ENCODE data around the gene STK32B.

STK32B gene

GRCh38 chr4:5018603-5019002, 32.7 kb upstream of the STK32B start:
- Histone ChIP-seq H4K8ac (ENCODE audit: low read depth, low read length) (no peak overlapping the region), H2AK5ac (ENCODE audit: low read length) (no peak overlapping the region), H3K4ac (ENCODE audit: low read depth, low read length) (no peak overlapping the region), H3K4me2 (ENCODE audit: low read length) (no peak overlapping the region), H3K79me2 (ENCODE audit: control insufficient read depth, insufficient read depth, low read length, poor library complexity) (no peaks in the 10 kb centered on the region), H2BK5ac (ENCODE audit: low read depth, low read length, poor library complexity) (no peak overlapping the region), H3K23ac (ENCODE audit: low read length) (no peak overlapping the region), H3K9me3 (ENCODE audit: insufficient read depth, low read depth, low read length) (peaks cover 7% of the 10 kb centered on the region), H4K12ac (ENCODE audit: low read depth, low read length) (no peak overlapping the region), H2AFZ (ENCODE audit: insufficient read depth, low read length, poor library complexity) (no peak overlapping the region), H3K4me1 (ENCODE audit: control insufficient read depth in 1 of 2, insufficient read depth in 2 of 2, low read length in 2 of 2) (no peaks in the 10 kb centered on the region), H3K14ac (ENCODE audit: low read length) (no peak overlapping the region), H3K4me3 (ENCODE audit: low read depth, low read length) (no peak overlapping the region), H3K9ac (ENCODE audit: low read length) (no peak overlapping the region), H3K18ac (ENCODE audit: low read length) (no peak overlapping the region), H2BK12ac (ENCODE audit: low read length) (no peak overlapping the region), H3K27me3 (ENCODE audit: insufficient read depth, low read length) (peaks cover 2% of the 10 kb centered on the region), H4K91ac (ENCODE audit: low read depth, low read length) (no peak overlapping the region), H3K79me1 (ENCODE audit: low read length) (no peaks in the 10 kb centered on the region), H3K36me3 (ENCODE audit: control insufficient read depth in 1 of 2, insufficient read depth in 2 of 2, low read length in 2 of 2) (no peaks in the 10 kb centered on the region), H2BK120ac (ENCODE audit: insufficient read depth, low read length, poor library complexity) (no peak overlapping the region), H3K27ac (ENCODE audit: low read depth, low read length) (no peak overlapping the region)
- no peak for DNase-seq
- WGBS (ENCODE audit: extremely low coverage, insufficient coverage, insufficient read length): no CpG with 5 or more reads among the region's 6 CpGs

DNA sequence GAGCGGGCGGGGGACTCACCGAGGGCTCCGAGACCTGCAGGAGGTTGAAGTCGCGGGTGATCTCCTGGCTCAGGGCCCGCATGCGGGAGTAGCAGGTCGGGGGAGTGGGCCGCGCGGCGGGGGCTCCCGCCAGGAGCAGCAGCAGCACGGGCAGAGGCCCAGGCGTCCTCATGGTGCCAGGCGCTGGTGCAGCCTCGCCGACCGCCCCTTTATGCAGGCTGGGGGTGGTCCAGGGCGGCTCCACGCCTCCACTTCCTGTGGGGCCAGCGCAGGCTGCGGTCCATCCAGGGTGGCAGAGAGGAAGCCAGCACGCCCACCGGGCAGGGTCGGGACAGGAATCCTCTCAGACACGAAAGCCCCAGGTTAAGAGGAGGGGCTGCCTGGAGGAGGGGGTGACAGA, 32.0 kb upstream of the STK32B start, which contains the start of gene CYTL1:
Gene CYTL1, minus strand, starts transcription at position 185 of the 400 bp plus-strand sequence. Its CDS starts 13 bp downstream, at position 172.
- no peak within 1 kb of the TSS for H3K14ac ChIP-seq (ENCODE audit: low read length)
- H2BK5ac ChIP-seq (ENCODE audit: low read depth, low read length, poor library complexity): no peak within 1 kb of the TSS
- no peak within 1 kb of the TSS for H3K4ac ChIP-seq (ENCODE audit: low read depth, low read length)
- peaks cover 2% of the 10 kb centered on the region for H3K27me3 ChIP-seq (ENCODE audit: insufficient read depth, low read length)
- H4K12ac ChIP-seq (ENCODE audit: low read depth, low read length): no peak within 1 kb of the TSS
- H2BK12ac ChIP-seq (ENCODE audit: low read length): no peak within 1 kb of the TSS
- no peaks in the 10 kb centered on the region for H3K4me1 ChIP-seq (ENCODE audit: control insufficient read depth in 1 of 2, insufficient read depth in 2 of 2, low read length in 2 of 2)
- H3K36me3 ChIP-seq (ENCODE audit: control insufficient read depth in 1 of 2, insufficient read depth in 2 of 2, low read length in 2 of 2): no peaks in the 10 kb centered on the region
- H3K79me2 ChIP-seq (ENCODE audit: control insufficient read depth, insufficient read depth, low read length, poor library complexity): no peaks in the 10 kb centered on the region
- no CpG with 5 or more reads among the region's 28 CpGs for WGBS (ENCODE audit: extremely low coverage, insufficient coverage, insufficient read length)
- H3K23ac ChIP-seq (ENCODE audit: low read length): no peak within 1 kb of the TSS
- no peak within 1 kb of the TSS for H4K91ac ChIP-seq (ENCODE audit: low read depth, low read length)
- H2AFZ ChIP-seq (ENCODE audit: insufficient read depth, low read length, poor library complexity): peak within 1 kb of the TSS; percentile 23
- no peaks in the 10 kb centered on the region for H3K79me1 ChIP-seq (ENCODE audit: low read length)
- H3K9me3 ChIP-seq (ENCODE audit: insufficient read depth, low read depth, low read length): peaks cover 5% of the 10 kb centered on the region
- H3K4me3 ChIP-seq (ENCODE audit: low read depth, low read length): peak within 1 kb of the TSS; percentile 4
- H3K9ac ChIP-seq (ENCODE audit: low read length): no peak within 1 kb of the TSS
- no peak within 1 kb of the TSS for H2BK120ac ChIP-seq (ENCODE audit: insufficient read depth, low read length, poor library complexity)
- no peak within 1 kb of the TSS for H4K8ac ChIP-seq (ENCODE audit: low read depth, low read length)
- H3K18ac ChIP-seq (ENCODE audit: low read length): no peak within 1 kb of the TSS
- DNase-seq: no peak
- no peak within 1 kb of the TSS for H2AK5ac ChIP-seq (ENCODE audit: low read length)
- H3K27ac ChIP-seq (ENCODE audit: low read depth, low read length): no peak within 1 kb of the TSS
- H3K4me2 ChIP-seq (ENCODE audit: low read length): peak within 1 kb of the TSS; percentile 55

- Histone ChIP-seq H3K27ac (ENCODE audit: low read depth, low read length) (no peak overlapping the region), H3K27me3 (ENCODE audit: insufficient read depth, low read length) (peaks cover 2% of the 10 kb centered on the region), H2BK120ac (ENCODE audit: insufficient read depth, low read length, poor library complexity) (no peak overlapping the region), H2BK5ac (ENCODE audit: low read depth, low read length, poor library complexity) (no peak overlapping the region), H4K12ac (ENCODE audit: low read depth, low read length) (no peak overlapping the region), H3K14ac (ENCODE audit: low read length) (no peak overlapping the region), H2BK12ac (ENCODE audit: low read length) (no peak overlapping the region), H3K23ac (ENCODE audit: low read length) (no peak overlapping the region), H3K36me3 (ENCODE audit: control insufficient read depth in 1 of 2, insufficient read depth in 2 of 2, low read length in 2 of 2) (no peaks in the 10 kb centered on the region), H2AFZ (ENCODE audit: insufficient read depth, low read length, poor library complexity) (no peak overlapping the region), H4K91ac (ENCODE audit: low read depth, low read length) (no peak overlapping the region), H2AK5ac (ENCODE audit: low read length) (no peak overlapping the region), H3K79me1 (ENCODE audit: low read length) (no peaks in the 10 kb centered on the region), H3K4me2 (ENCODE audit: low read length) (no peak overlapping the region), H3K9me3 (ENCODE audit: insufficient read depth, low read depth, low read length) (peaks cover 5% of the 10 kb centered on the region), H3K4ac (ENCODE audit: low read depth, low read length) (no peak overlapping the region), H4K8ac (ENCODE audit: low read depth, low read length) (no peak overlapping the region), H3K79me2 (ENCODE audit: control insufficient read depth, insufficient read depth, low read length, poor library complexity) (no peaks in the 10 kb centered on the region), H3K4me1 (ENCODE audit: control insufficient read depth in 1 of 2, insufficient read depth in 2 of 2, low read length in 2 of 2) (no peaks in the 10 kb centered on the region), H3K4me3 (ENCODE audit: low read depth, low read length) (no peak overlapping the region), H3K18ac (ENCODE audit: low read length) (no peak overlapping the region), H3K9ac (ENCODE audit: low read length) (no peak overlapping the region)
- DNase-seq: no peak
- no CpG with 5 or more reads among the region's 12 CpGs for WGBS (ENCODE audit: extremely low coverage, insufficient coverage, insufficient read length)
Measured at GRCh38 chr4:5019796-5020195, 31.5 kb upstream of the STK32B start.

DNA sequence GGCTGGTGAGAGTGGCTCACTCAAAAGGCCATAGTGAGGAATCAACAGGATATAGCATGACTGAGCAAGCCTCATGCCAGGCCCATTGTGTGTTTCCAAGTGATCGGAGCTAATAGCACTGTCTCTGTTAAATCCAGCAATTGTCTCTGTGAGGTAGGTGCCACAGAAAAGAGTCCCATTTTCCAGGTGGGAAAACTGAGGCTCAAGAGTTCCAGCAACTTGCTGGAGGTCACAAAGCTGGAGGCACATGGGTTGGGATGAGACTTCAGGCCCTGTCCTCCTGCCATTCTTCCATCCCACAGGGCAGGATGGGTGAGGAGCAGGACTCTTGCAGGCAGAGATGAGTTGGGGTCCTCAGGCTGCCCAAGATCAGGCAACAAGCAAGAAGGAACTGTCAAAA, 30.9 kb upstream of the STK32B start:
- Histone ChIP-seq H3K4ac (ENCODE audit: low read depth, low read length) (no peak overlapping the region), H3K36me3 (ENCODE audit: control insufficient read depth in 1 of 2, insufficient read depth in 2 of 2, low read length in 2 of 2) (no peaks in the 10 kb centered on the region), H3K27ac (ENCODE audit: low read depth, low read length) (no peak overlapping the region), H3K4me2 (ENCODE audit: low read length) (no peak overlapping the region), H4K12ac (ENCODE audit: low read depth, low read length) (no peak overlapping the region), H3K18ac (ENCODE audit: low read length) (no peak overlapping the region), H3K23ac (ENCODE audit: low read length) (no peak overlapping the region), H3K79me1 (ENCODE audit: low read length) (no peaks in the 10 kb centered on the region), H2AK5ac (ENCODE audit: low read length) (no peak overlapping the region), H3K79me2 (ENCODE audit: control insufficient read depth, insufficient read depth, low read length, poor library complexity) (no peaks in the 10 kb centered on the region), H3K27me3 (ENCODE audit: insufficient read depth, low read length) (peaks cover 2% of the 10 kb centered on the region), H2BK12ac (ENCODE audit: low read length) (no peak overlapping the region), H2AFZ (ENCODE audit: insufficient read depth, low read length, poor library complexity) (no peak overlapping the region), H3K14ac (ENCODE audit: low read length) (no peak overlapping the region), H3K4me1 (ENCODE audit: control insufficient read depth in 1 of 2, insufficient read depth in 2 of 2, low read length in 2 of 2) (no peaks in the 10 kb centered on the region), H2BK5ac (ENCODE audit: low read depth, low read length, poor library complexity) (no peak overlapping the region), H3K9me3 (ENCODE audit: insufficient read depth, low read depth, low read length) (peaks cover 5% of the 10 kb centered on the region), H3K4me3 (ENCODE audit: low read depth, low read length) (no peak overlapping the region), H2BK120ac (ENCODE audit: insufficient read depth, low read length, poor library complexity) (no peak overlapping the region), H4K8ac (ENCODE audit: low read depth, low read length) (no peak overlapping the region), H3K9ac (ENCODE audit: low read length) (no peak overlapping the region), H4K91ac (ENCODE audit: low read depth, low read length) (no peak overlapping the region)
- WGBS (ENCODE audit: extremely low coverage, insufficient coverage, insufficient read length): no CpG with 5 or more reads among the region's 1 CpG
- DNase-seq: no peak
